MM.1S (cell line): ENCODE data around the gene TUBD1.

Source experiments
- DNase-seq: peaks from one replicate; pipeline ENCODE4 v3.0.0-alpha.2; 2015
- H2AFZ ChIP-seq: fragments of 300-600 bp; sonication (generic); 2 replicates; pipeline ENCODE4 v1.6.0; 2016; ENCODE audit warnings: antibody characterized with exemption, low read length
- H3F3A ChIP-seq: fragments of 300-600 bp; sonication (generic); 2 replicates; pipeline ENCODE4 v1.6.1; 2016; ENCODE audit warnings: mild to moderate bottlenecking, antibody characterized with exemption, low read length, moderate library complexity, mixed read lengths; ENCODE audit not compliant: insufficient read depth
- H3K27ac ChIP-seq: fragments of 300-600 bp; sonication (generic); 2 replicates; pipeline ENCODE4 v1.5.1; 2016; ENCODE audit warnings: mild to moderate bottlenecking, low read length
- H3K27me3 ChIP-seq: fragments of 300-600 bp; sonication (generic); replicated peaks from 2 replicates; pipeline ENCODE4 v1.6.0; 2016; ENCODE audit warnings: low read length; ENCODE audit not compliant: insufficient read depth
- H3K36me3 ChIP-seq: fragments of 300-600 bp; sonication (generic); replicated peaks from 2 replicates; pipeline ENCODE4 v1.6.1; 2016; ENCODE audit warnings: mild to moderate bottlenecking, low read length, mixed read lengths; ENCODE audit not compliant: insufficient read depth
- H3K4me1 ChIP-seq: fragments of 300-600 bp; sonication (generic); 2 replicates; pipeline ENCODE4 v1.6.1; 2016; ENCODE audit warnings: low read length, mixed read lengths
- H3K4me2 ChIP-seq: fragments of 300-600 bp; sonication (generic); 2 replicates; pipeline ENCODE4 v1.6.0; 2016; ENCODE audit warnings: low read depth, low read length
- H3K4me3 ChIP-seq: fragments of 300-600 bp; sonication (generic); 2 replicates; pipeline ENCODE4 v1.5.1; 2016; ENCODE audit warnings: low read length, mixed read lengths
- H3K79me2 ChIP-seq: fragments of 300-600 bp; sonication (generic); 2 replicates; pipeline ENCODE4 v1.6.1; 2016; ENCODE audit warnings: mixed run types, low read length, mixed read lengths
- H3K9ac ChIP-seq: fragments of 300-600 bp; sonication (generic); 2 replicates; pipeline ENCODE4 v1.6.1; 2016; ENCODE audit warnings: low read length, mixed read lengths
- H3K9me2 ChIP-seq: fragments of 300-600 bp; sonication (generic); replicated peaks from 2 replicates; pipeline ENCODE4 v1.6.1; 2016; ENCODE audit warnings: mild to moderate bottlenecking, low read length, mixed read lengths; ENCODE audit not compliant: insufficient read depth
- H3K9me3 ChIP-seq: fragments of 300-600 bp; sonication (generic); replicated peaks from 2 replicates; pipeline ENCODE4 v1.6.1; 2016; ENCODE audit warnings: mild to moderate bottlenecking, low read length, mixed read lengths; ENCODE audit not compliant: insufficient read depth
- H4K20me1 ChIP-seq: fragments of 300-600 bp; sonication (generic); 2 replicates; pipeline ENCODE4 v1.6.1; 2016; ENCODE audit warnings: mild to moderate bottlenecking, low read length, moderate library complexity, mixed read lengths; ENCODE audit not compliant: insufficient read depth
- EZH2 ChIP-seq: fragments of 300-600 bp; sonication (generic); optimal IDR thresholded peaks from 2 replicates; pipeline ENCODE3; 2017; ENCODE audit warnings: low read depth, mild to moderate bottlenecking, antibody characterized with exemption, low read length, mixed read lengths
- EZH2phosphoT487 ChIP-seq: fragments of 300-600 bp; sonication (generic); IDR thresholded peaks from 2 replicates; pipeline ENCODE4 v1.6.1; 2018; ENCODE audit warnings: antibody characterized with exemption, low read length
- TF ChIP-seq, protein P1 (sequence below): fragments of 300-600 bp; sonication (generic); IDR thresholded peaks from 2 replicates; pipeline ENCODE4 v1.5.1; 2016; ENCODE audit warnings: antibody characterized with exemption, low read length, mixed read lengths

Gene TUBD1

DNA sequence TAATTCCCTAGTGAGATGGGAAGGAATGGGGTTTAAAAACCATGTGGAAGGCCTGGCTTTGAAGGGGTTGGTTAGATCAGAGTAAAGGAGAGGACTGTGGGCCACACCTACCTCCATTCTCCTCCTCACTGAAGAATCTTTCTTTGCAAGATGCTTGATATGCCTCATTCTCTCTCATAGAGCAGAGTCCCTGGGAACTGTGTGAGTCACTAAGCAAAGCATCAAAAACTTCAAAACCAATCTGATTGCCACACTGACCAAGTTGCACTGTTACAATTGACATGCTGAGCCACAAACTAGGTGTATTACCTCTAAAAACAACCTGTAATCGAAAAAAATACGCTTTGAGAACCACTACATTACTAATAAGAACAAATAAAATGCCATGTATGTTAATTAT, 2.0 kb downstream of the TUBD1 start:
- DNase-seq = no peak
- Histone ChIP-seq H3K4me2 (no peak overlapping the region), H3K4me3 (no peak overlapping the region), H3K9me2 (no peaks in the 10 kb centered on the region), H3K27me3 (no peaks in the 10 kb centered on the region), H3K79me2 (peaks cover 47% of the 10 kb centered on the region), H3K9me3 (no peaks in the 10 kb centered on the region), H3K36me3 (no peaks in the 10 kb centered on the region), H3F3A (0 out of 2 replicates have a peak, but pooled peaks cover 4% of the 10 kb centered on the region), H3K4me1 (peaks cover 8% of the 10 kb centered on the region; the same call in 1 of the 2 replicates), H2AFZ (no peak overlapping the region), H4K20me1 (no peaks in the 10 kb centered on the region; the same call in 1 of the 2 replicates), H3K27ac (no peak overlapping the region), H3K9ac (no peak overlapping the region)
- TF ChIP-seq, protein P1, sequence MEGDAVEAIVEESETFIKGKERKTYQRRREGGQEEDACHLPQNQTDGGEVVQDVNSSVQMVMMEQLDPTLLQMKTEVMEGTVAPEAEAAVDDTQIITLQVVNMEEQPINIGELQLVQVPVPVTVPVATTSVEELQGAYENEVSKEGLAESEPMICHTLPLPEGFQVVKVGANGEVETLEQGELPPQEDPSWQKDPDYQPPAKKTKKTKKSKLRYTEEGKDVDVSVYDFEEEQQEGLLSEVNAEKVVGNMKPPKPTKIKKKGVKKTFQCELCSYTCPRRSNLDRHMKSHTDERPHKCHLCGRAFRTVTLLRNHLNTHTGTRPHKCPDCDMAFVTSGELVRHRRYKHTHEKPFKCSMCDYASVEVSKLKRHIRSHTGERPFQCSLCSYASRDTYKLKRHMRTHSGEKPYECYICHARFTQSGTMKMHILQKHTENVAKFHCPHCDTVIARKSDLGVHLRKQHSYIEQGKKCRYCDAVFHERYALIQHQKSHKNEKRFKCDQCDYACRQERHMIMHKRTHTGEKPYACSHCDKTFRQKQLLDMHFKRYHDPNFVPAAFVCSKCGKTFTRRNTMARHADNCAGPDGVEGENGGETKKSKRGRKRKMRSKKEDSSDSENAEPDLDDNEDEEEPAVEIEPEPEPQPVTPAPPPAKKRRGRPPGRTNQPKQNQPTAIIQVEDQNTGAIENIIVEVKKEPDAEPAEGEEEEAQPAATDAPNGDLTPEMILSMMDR = no peak
- TF ChIP-seq EZH2phosphoT487 (no peak), EZH2 (no peak)

- H2AFZ ChIP-seq = no peak overlapping the region
- H3K4me2 ChIP-seq = no peak overlapping the region
- DNase-seq = no peak
- H4K20me1 ChIP-seq = no peaks in the 10 kb centered on the region
- H3K79me2 ChIP-seq = peaks cover 24% of the 10 kb centered on the region
- H3K4me1 ChIP-seq = no peaks in the 10 kb centered on the region
- H3K27ac ChIP-seq = no peak overlapping the region
- no peak for TF ChIP-seq EZH2phosphoT487
- TF ChIP-seq, protein P1 = no peak
- TF ChIP-seq EZH2 = no peak
- 0 out of 2 replicates have a peak, but pooled peaks cover 4% of the 10 kb centered on the region for H3F3A ChIP-seq
- H3K9me2 ChIP-seq = no peaks in the 10 kb centered on the region
- H3K9me3 ChIP-seq = no peaks in the 10 kb centered on the region
- no peak overlapping the region for H3K9ac ChIP-seq
- H3K4me3 ChIP-seq = no peak overlapping the region
- no peaks in the 10 kb centered on the region for H3K36me3 ChIP-seq
- no peaks in the 10 kb centered on the region for H3K27me3 ChIP-seq
Observed at GRCh38 chr17:59888145-59888750, 4.5 kb downstream of the TUBD1 start.

GRCh38 chr17:59884861-59885260, 7.9 kb downstream of the TUBD1 start:
- H3K9me2 ChIP-seq = no peaks in the 10 kb centered on the region
- no peak overlapping the region for H2AFZ ChIP-seq
- no peak overlapping the region for H3K4me2 ChIP-seq
- no peaks in the 10 kb centered on the region for H4K20me1 ChIP-seq
- H3K4me1 ChIP-seq = no peaks in the 10 kb centered on the region
- no peak overlapping the region for H3K4me3 ChIP-seq
- no peaks in the 10 kb centered on the region for H3K36me3 ChIP-seq
- H3K27ac ChIP-seq = no peak overlapping the region
- DNase-seq = no peak
- no peaks in the 10 kb centered on the region; the same call in 1 of the 2 replicates for H3K79me2 ChIP-seq
- H3K9me3 ChIP-seq = no peaks in the 10 kb centered on the region
- H3K27me3 ChIP-seq = no peaks in the 10 kb centered on the region
- no peaks in the 10 kb centered on the region for H3F3A ChIP-seq
- TF ChIP-seq, protein P1 = no peak
- no peak for TF ChIP-seq EZH2
- no peak overlapping the region for H3K9ac ChIP-seq
